Hepatocyte (in vitro differentiated cells): Measurements from ENCODE around the gene CPB2. TPM values are rescaled to one million over a fixed set of nuclear protein-coding genes. Genes with fewer than 3 reads are reported as not detected.

ENCODE experiments used
- DNase-seq: peaks from one replicate; pipeline ENCODE4 v3.0.0-alpha.2; 2016; ENCODE audit warnings: low spot score
- H2AFZ ChIP-seq: fragments of 200-600 bp; sonication (generic); 2 replicates; pipeline ENCODE4 v1.6.0; 2016; ENCODE audit warnings: antibody characterized with exemption, mild to moderate bottlenecking
- H3K27ac ChIP-seq: fragments of 200-600 bp; sonication (generic); 2 replicates; pipeline ENCODE4 v1.5.1; 2016; ENCODE audit warnings: mild to moderate bottlenecking
- H3K27me3 ChIP-seq: fragments of 200-600 bp; sonication (generic); 2 replicates; pipeline ENCODE4 v1.6.1; 2016
- H3K36me3 ChIP-seq: fragments of 200-600 bp; sonication (generic); replicated peaks from 2 replicates; pipeline ENCODE4 v1.5.1; 2016; ENCODE audit warnings: low read depth; ENCODE audit not compliant: insufficient read depth
- H3K4me1 ChIP-seq: fragments of 200-600 bp; sonication (generic); 2 replicates; pipeline ENCODE4 v1.5.1; 2016; ENCODE audit warnings: mild to moderate bottlenecking, moderate library complexity; ENCODE audit not compliant: insufficient read depth
- H3K4me2 ChIP-seq: fragments of 200-600 bp; sonication (generic); 2 replicates; pipeline ENCODE4 v1.6.0; 2016
- H3K4me3 ChIP-seq: fragments of 200-600 bp; sonication (generic); 2 replicates; pipeline ENCODE4 v1.5.1; 2016; ENCODE audit warnings: mild to moderate bottlenecking
- H3K79me2 ChIP-seq: fragments of 200-600 bp; sonication (generic); 2 replicates; pipeline ENCODE4 v1.6.0; 2017; ENCODE audit warnings: mild to moderate bottlenecking
- H3K9me2 ChIP-seq: fragments of 200-600 bp; sonication (generic); replicated peaks from 2 replicates; pipeline ENCODE4 v1.6.0; 2017; ENCODE audit warnings: mild to moderate bottlenecking; ENCODE audit not compliant: insufficient read depth
- H3K9me3 ChIP-seq: fragments of 200-600 bp; sonication (generic); 2 replicates; pipeline ENCODE4 v1.5.1; 2016; ENCODE audit warnings: low read depth, mild to moderate bottlenecking
- H4K20me1 ChIP-seq: fragments of 200-600 bp; sonication (generic); 2 replicates; pipeline ENCODE4 v1.6.0; 2016; ENCODE audit warnings: mild to moderate bottlenecking; ENCODE audit not compliant: insufficient read depth, poor library complexity, severe bottlenecking
- CTCF ChIP-seq: fragments of 200-600 bp; sonication (generic); IDR thresholded peaks from 2 replicates; pipeline ENCODE4 v1.5.1; 2016; ENCODE audit warnings: antibody characterized with exemption, mild to moderate bottlenecking; ENCODE audit not compliant: poor library complexity
- EZH2 ChIP-seq: fragments of 200-600 bp; sonication (generic); IDR thresholded peaks from 2 replicates; pipeline ENCODE4 v1.6.1; 2016; ENCODE audit warnings: antibody characterized with exemption, mild to moderate bottlenecking, borderline replicate concordance
- EZH2phosphoT487 ChIP-seq: fragments of 200-600 bp; sonication (generic); IDR thresholded peaks from one replicate; pipeline ENCODE4 v1.6.1; 2018; ENCODE audit warnings: antibody characterized with exemption, mild to moderate bottlenecking, low read depth, moderate library complexity; ENCODE audit not compliant: unreplicated experiment, severe bottlenecking
- WGBS: methylation state at CpG from one replicate; pipeline ENCODE4 v1.1.6; 2016; ENCODE audit warnings: low lambda C conversion rate; ENCODE audit errors: missing lambda C conversion rate; 5-methylcytosine and 5-hydroxymethylcytosine counted together
- polyA plus RNA-seq: library from polyadenylated mRNA; unstranded; fragments of >200 nt; fragmentation: Nextera tagmentation; extraction: Ambion mirVana; gene quantifications from 2 replicates; pipeline ENCODE4 v1.2.1, GENCODE V29; 2016
- total RNA-seq: library from RNA; depleted of rRNA; stranded (reverse); fragments of >200 nt; gene quantifications from 2 replicates; pipeline ENCODE4 v1.2.3, GENCODE V29; 2014

The CPB2 gene
- total and polyA plus RNA-seq, 2 experiments from 2014 or later: 43.3 to 54.6 TPM

- no peaks in the 10 kb centered on the region for H3K36me3 ChIP-seq
- H3K4me1 ChIP-seq: no peaks in the 10 kb centered on the region
- H3K4me2 ChIP-seq: no peak overlapping the region
- 88% methylated on average over 2 of the region's 2 CpGs for WGBS
- H3K27ac ChIP-seq: no peak overlapping the region
- no peaks in the 10 kb centered on the region for H4K20me1 ChIP-seq
- no peaks in the 10 kb centered on the region for H3K79me2 ChIP-seq
- H3K9me3 ChIP-seq: no peaks in the 10 kb centered on the region
- H3K9me2 ChIP-seq: no peaks in the 10 kb centered on the region
- no peak overlapping the region for H2AFZ ChIP-seq
- TF ChIP-seq EZH2 (no peak), CTCF (no peak), EZH2phosphoT487 (no peak)
- H3K4me3 ChIP-seq: no peak overlapping the region
- no peaks in the 10 kb centered on the region for H3K27me3 ChIP-seq
- no peak for DNase-seq
These were observed 25.1 kb downstream of the CPB2 start for GRCh38 chr13:46079770-46080169.

- H3K27ac ChIP-seq: no peak overlapping the region
- TF ChIP-seq EZH2 (no peak), CTCF (no peak)
- no peaks in the 10 kb centered on the region for H3K27me3 ChIP-seq
- H3K9me3 ChIP-seq: no peaks in the 10 kb centered on the region
- no peak overlapping the region for H2AFZ ChIP-seq
- H3K4me1 ChIP-seq: no peaks in the 10 kb centered on the region
- H4K20me1 ChIP-seq: no peaks in the 10 kb centered on the region
- no peaks in the 10 kb centered on the region for H3K36me3 ChIP-seq
- H3K9me2 ChIP-seq: no peaks in the 10 kb centered on the region
- no peak overlapping the region for H3K4me2 ChIP-seq
- H3K4me3 ChIP-seq: no peak overlapping the region
- H3K79me2 ChIP-seq: no peaks in the 10 kb centered on the region
- 92% methylated on average over 1 of the region's 1 CpG for WGBS
- no peak for DNase-seq
These were observed 27.6 kb downstream of the CPB2 start for GRCh38 chr13:46077265-46077664.

GRCh38 chr13:46076827-46077226 lies 28.0 kb downstream of the CPB2 start:
- Histone ChIP-seq H3K4me1 (no peaks in the 10 kb centered on the region), H3K27me3 (no peaks in the 10 kb centered on the region), H4K20me1 (no peaks in the 10 kb centered on the region), H3K4me2 (no peak overlapping the region), H3K9me3 (no peaks in the 10 kb centered on the region), H3K36me3 (no peaks in the 10 kb centered on the region), H3K27ac (no peak overlapping the region), H3K79me2 (no peaks in the 10 kb centered on the region), H3K4me3 (no peak overlapping the region), H2AFZ (no peak overlapping the region), H3K9me2 (no peaks in the 10 kb centered on the region)
- TF ChIP-seq EZH2phosphoT487 (no peak), EZH2 (no peak), CTCF (no peak)
- no peak for DNase-seq
- WGBS: 85% methylated on average over 3 of the region's 3 CpGs

- H3K4me1 ChIP-seq: no peaks in the 10 kb centered on the region
- no peaks in the 10 kb centered on the region for H3K27me3 ChIP-seq
- no peaks in the 10 kb centered on the region for H4K20me1 ChIP-seq
- WGBS: 100% methylated on average over 1 of the region's 1 CpG
- H3K9me3 ChIP-seq: no peaks in the 10 kb centered on the region
- H3K27ac ChIP-seq: no peak overlapping the region
- H3K4me2 ChIP-seq: no peak overlapping the region
- H3K36me3 ChIP-seq: no peaks in the 10 kb centered on the region
- H3K79me2 ChIP-seq: no peaks in the 10 kb centered on the region
- no peak for DNase-seq
- H2AFZ ChIP-seq: no peak overlapping the region
- H3K4me3 ChIP-seq: no peak overlapping the region
- no peaks in the 10 kb centered on the region for H3K9me2 ChIP-seq
- TF ChIP-seq EZH2: no peak
These were observed 29.0 kb downstream of the CPB2 start for GRCh38 chr13:46075811-46076210.
